Naive B cell (primary cell): ENCODE measurements around the gene PRKAG2. TPM values are rescaled to one million over a fixed set of nuclear protein-coding genes. Genes with fewer than 3 reads are reported as not detected.
A peak's percentile ranks its signal among the peaks of the same experiment; 100 is the strongest.

Experiments used
- ATAC-seq, 2 donors: fragments of 150-1000 bp; cut with Tn5 transposase; 2 replicates each; pipeline ENCODE4 v1.10.0; 2021; ENCODE audit warnings: low read depth in 2 of 2, mild to moderate bottlenecking in 2 of 2, moderate library complexity in 2 of 2
- DNase-seq: peaks from one replicate; pipeline ENCODE4 v3.0.0; 2022
- H3K27ac Mint-ChIP-seq, 6 donors: one replicate each; pipeline ENCODE4 v1.8.0; 2020 to 2022; ENCODE audit warnings: mild to moderate bottlenecking in 6 of 6, mixed read lengths in 6 of 6, moderate library complexity in 5 of 6, inconsistent platforms in 2 of 6
- H3K27me3 Mint-ChIP-seq, 3 donors: one replicate each; pipeline ENCODE4 v1.8.0; 2021 to 2022; ENCODE audit warnings: mixed read lengths in 3 of 3, mild to moderate bottlenecking in 1 of 3
- H3K36me3 Mint-ChIP-seq, 2 donors: one replicate each; pipeline ENCODE4 v1.8.0; 2020 to 2022; ENCODE audit warnings: mixed read lengths in 2 of 2, inconsistent platforms in 1 of 2, mild to moderate bottlenecking in 1 of 2
- H3K4me1 Mint-ChIP-seq, 3 donors: one replicate each; pipeline ENCODE4 v1.8.0; 2020 to 2022; ENCODE audit warnings: mixed read lengths in 3 of 3, inconsistent platforms in 1 of 3, mild to moderate bottlenecking in 1 of 3, moderate library complexity in 1 of 3
- H3K4me3 Mint-ChIP-seq, 8 donors: one replicate each; pipeline ENCODE4 v1.8.0; 2020 to 2022; ENCODE audit warnings: mild to moderate bottlenecking in 8 of 8, mixed read lengths in 8 of 8, moderate library complexity in 8 of 8, inconsistent platforms in 2 of 8
- H3K9me3 Mint-ChIP-seq, 7 donors: one replicate each; pipeline ENCODE4 v1.8.0; 2020 to 2022; ENCODE audit warnings: mixed read lengths in 7 of 7, mild to moderate bottlenecking in 5 of 7, inconsistent platforms in 2 of 7, moderate library complexity in 1 of 7
- polyA plus RNA-seq, 6 donors: library from polyadenylated mRNA; unstranded; fragments of 300-500 nt; fragmentation: Illumina TruSeq; gene quantifications; one replicate each; pipeline ENCODE4 v1.2.3, GENCODE V29; 2021; ENCODE audit warnings: low read depth in 6 of 6

PRKAG2 gene
- polyA plus RNA-seq, 6 donors from 2014 or later: 16.2 to 25.4 (median 20.0) TPM

DNA sequence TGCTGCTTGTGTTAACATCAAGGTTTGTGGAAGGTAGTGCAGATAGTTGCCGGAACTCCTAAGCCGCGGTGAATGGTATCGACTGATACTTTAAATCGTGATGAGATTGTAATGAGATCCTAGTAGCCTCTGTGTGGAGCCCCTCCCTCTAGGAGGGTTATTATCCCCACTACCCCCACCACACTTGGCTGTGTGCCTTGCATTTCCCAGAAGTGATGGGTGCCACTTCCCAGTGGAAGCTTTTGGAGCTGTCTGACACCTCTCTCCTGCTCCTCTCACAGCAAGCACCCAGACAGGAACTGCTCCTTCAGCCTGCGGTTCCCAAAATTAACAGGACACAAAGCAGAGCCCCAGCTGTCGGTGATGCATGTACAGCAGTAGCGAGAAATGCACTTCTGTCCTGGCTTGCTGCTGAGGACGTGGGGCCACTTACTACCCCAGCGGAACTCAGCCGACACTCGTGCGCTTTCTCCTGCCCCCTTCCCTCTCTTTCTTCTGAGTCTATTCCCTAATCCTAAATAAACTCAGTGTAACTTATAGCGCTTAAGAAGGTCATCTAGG is 52.5 kb downstream of the PRKAG2 start:
- Mint-ChIP-seq H3K9me3 (no peaks in the 10 kb centered on the region), H3K4me3 (no peak overlapping the region), H3K36me3 (no peaks in the 10 kb centered on the region), H3K4me1 (peaks cover 24 to 43% (median 27%) of the 10 kb centered on the region in 3 donors), H3K27me3 (no peaks in the 10 kb centered on the region), H3K27ac (no peak overlapping the region)
- DNase-seq (no peak), ATAC-seq (no peak)

DNA sequence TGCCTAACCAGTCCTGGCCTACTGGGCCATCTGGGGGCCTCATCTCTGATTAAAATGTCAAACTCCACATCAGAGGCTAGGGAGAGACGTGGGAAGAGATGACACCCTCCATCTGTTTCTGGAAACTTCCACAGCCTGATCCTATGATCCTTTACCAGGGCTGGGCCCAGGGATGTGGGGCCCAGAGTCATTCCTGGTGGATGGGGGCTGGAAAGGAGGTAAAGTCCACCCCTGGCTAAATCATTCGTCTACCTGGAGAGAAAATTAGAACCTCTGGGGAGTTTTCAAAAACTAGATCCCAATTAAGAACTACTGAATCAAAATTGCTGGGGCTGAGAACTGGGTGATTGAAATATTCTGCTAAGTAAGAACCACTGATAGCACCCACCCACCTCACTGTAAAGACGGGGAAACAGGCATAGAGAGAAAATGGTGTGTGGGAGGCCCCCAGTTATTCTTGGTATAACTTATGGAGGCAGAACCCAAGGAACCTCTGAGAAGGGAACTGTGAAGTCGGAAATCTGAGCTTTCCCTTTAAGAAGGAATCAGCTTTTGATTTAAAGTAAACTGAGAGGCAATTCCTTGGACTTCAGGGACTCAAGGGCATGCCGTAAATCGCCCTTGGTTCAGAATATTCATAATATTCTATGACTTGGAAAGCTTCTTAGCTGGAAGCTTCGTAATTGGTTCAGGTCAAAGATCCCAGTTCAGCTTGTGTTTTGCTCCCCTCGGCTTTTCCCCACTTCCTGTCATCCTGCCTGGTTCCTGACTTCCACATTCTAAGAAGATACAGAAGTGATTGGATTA is 53.1 kb downstream of the PRKAG2 start:
- no peaks in the 10 kb centered on the region for H3K9me3 Mint-ChIP-seq
- DNase-seq: no peak
- no peak overlapping the region for H3K4me3 Mint-ChIP-seq
- no peaks in the 10 kb centered on the region for H3K27me3 Mint-ChIP-seq
- peak overlapping the region in 2 of 6 donors; percentile 23 to 74 for H3K27ac Mint-ChIP-seq
- ATAC-seq: no peak
- peaks cover 24 to 46% (median 28%) of the 10 kb centered on the region in 3 donors for H3K4me1 Mint-ChIP-seq
- H3K36me3 Mint-ChIP-seq: no peaks in the 10 kb centered on the region

DNA sequence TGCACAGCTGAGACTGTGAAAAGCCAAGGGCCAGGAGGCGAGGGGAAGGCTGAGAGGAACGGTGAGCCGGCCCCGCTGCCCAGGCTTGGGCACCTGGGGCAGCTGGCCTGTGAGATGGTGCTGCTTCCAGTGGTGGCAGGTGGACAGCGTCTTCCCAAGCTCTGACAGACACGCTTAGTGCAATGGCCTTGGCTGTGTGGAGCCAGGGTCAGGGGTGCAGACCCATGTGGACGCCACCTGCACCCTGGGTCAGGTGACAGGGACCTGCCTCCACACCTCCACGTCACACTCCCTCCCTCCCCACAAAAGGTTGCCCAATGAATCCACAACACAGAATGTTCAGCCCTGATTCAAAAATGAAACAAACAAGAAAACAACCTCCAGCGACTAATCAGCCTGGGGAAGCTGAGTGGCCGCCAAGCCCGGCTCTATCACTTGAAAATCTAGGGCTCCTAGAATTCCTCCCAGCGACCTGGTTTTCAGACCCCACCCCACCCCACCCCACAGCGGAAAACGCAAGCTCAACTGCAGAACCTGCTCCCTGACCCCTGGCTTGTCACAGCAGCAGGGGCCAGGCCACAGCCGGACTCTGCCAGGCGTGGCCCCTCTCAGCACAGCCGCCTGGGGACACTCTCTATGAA is 54.3 kb downstream of the PRKAG2 start:
- H3K27me3 Mint-ChIP-seq: no peaks in the 10 kb centered on the region

DNA sequence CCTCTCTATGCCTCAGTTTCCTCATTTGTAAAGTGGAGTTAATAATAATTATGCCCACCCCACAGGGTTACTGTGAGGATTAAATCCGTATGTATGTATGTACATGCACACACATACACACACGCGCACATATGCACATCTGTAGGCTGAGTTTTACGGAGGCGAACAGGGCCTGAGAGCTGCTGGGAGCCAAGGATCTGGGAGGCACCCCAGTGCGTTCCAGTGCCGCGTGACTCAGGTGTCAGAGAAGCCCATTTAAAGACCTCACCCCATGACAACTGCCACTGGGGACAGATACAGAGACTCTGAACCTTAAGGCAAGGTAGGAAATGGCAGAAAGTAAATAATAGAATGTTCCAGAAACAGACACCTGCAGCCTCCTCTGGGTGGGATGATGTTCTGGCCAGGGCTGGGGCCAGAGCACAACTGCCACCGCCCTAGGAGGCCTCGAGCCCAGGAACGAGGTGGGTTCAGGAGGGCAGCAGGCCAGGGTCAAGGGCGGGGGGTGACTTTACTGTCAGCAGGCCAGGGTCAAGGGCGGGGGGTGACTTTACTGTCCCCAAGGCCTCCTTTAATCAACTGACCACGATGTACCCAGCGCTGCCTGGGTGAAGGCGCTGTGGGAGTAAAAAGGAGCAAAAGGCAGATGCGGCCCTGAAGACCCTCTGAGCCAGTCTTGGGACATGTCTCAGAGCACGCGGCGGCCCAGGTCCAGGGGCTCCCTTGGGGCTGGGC is 54.9 kb downstream of the PRKAG2 start:
- Mint-ChIP-seq H3K27me3 (no peaks in the 10 kb centered on the region), H3K4me3 (no peak overlapping the region), H3K27ac (peak overlapping the region in 1 of 6 donors; percentile 63), H3K36me3 (no peaks in the 10 kb centered on the region), H3K4me1 (peaks cover 31 to 57% (median 40%) of the 10 kb centered on the region in 3 donors), H3K9me3 (no peaks in the 10 kb centered on the region)
- ATAC-seq: no peak
- no peak for DNase-seq

More for the DNA sequence above, 54.3 kb downstream of the PRKAG2 start:
- no peaks in the 10 kb centered on the region for H3K9me3 Mint-ChIP-seq
- no peak overlapping the region for H3K27ac Mint-ChIP-seq
- H3K36me3 Mint-ChIP-seq: no peaks in the 10 kb centered on the region
- ATAC-seq (no peak), DNase-seq (no peak)
- H3K4me1 Mint-ChIP-seq: peaks cover 32 to 51% (median 33%) of the 10 kb centered on the region in 3 donors
- no peak overlapping the region for H3K4me3 Mint-ChIP-seq

DNA sequence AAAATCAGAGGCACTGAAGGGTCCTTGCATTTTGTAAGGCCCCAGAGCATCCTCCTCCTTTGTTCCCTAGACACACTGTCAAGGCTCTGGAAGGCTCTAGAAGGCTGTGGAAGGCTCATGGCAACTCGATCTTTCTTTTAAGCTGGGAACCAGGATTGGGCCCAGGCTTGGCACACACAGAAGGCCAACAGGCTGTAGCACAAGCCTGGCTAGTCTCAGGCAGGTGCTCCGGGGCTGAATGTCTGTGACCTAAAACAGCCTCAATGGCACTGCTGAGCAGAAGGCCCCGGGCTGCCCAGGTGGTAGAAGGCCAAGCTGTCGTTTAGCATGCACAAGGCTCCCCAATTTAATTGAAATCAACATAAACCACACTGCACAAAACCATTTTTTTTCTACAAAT is 55.7 kb downstream of the PRKAG2 start:
- no peaks in the 10 kb centered on the region for H3K9me3 Mint-ChIP-seq
- ATAC-seq: no peak
- no peak overlapping the region for H3K4me3 Mint-ChIP-seq
- no peaks in the 10 kb centered on the region for H3K36me3 Mint-ChIP-seq
- peak overlapping the region in 2 of 6 donors; percentile 38 to 65 for H3K27ac Mint-ChIP-seq
- H3K4me1 Mint-ChIP-seq: peaks cover 25 to 52% (median 41%) of the 10 kb centered on the region in 3 donors
- no peaks in the 10 kb centered on the region for H3K27me3 Mint-ChIP-seq
- DNase-seq: no peak

DNA sequence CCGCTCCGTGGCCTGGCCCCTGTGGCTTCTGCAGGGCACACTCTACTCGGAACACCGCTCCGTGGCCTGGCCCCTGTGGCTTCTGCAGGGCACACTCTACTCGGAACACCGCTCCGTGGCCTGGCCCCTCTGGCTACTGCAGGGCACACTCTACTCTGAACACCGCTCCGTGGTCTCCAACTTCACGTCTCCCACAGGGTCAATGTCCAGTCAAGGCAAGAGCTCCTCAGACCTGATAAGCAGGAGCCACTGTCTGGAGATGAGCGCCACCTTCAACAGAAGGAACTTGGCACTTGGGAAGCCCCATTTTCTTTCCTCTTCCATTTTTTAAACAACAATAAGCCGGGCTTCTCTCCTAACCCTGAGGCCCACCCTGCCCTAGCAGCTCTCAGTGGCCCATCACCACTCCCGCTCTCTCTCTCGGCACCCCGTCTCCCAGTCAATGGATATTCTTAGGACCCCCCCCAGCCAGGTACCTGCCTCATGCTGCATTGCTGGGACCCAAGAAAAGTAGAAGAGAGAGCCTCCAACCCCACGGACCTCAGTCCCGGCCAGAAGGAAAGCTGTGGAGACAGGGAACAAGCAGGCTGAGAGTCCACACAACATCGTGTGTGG is 56.3 kb downstream of the PRKAG2 start:
- Mint-ChIP-seq H3K27me3 (no peaks in the 10 kb centered on the region), H3K4me1 (peaks cover 22 to 46% (median 38%) of the 10 kb centered on the region in 3 donors), H3K36me3 (no peaks in the 10 kb centered on the region), H3K27ac (peak overlapping the region in 2 of 6 donors; percentile 38 to 59), H3K9me3 (no peaks in the 10 kb centered on the region), H3K4me3 (no peak overlapping the region)
- ATAC-seq (no peak), DNase-seq (no peak)

DNA sequence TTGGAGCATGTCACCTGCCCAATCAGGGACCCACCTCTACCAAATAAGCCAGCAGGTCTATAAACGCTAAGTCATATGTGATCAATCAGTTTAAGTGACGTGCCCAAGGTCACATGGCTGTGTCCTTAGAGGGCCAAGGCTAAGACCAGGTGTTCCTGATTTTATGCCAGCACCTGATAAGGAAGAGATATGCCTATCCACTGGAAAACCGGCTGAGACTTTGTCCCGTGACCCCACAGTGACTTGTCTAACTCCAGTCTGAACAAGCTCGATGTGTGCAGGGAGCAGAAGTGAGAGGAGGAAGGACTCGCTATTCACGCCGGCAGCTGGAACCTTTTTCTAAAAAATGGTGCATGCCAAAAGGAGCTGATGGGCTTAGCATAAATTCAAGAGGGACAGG is 57.0 kb downstream of the PRKAG2 start:
- peaks cover 26 to 45% (median 43%) of the 10 kb centered on the region in 3 donors for H3K4me1 Mint-ChIP-seq
- no peak overlapping the region for H3K27ac Mint-ChIP-seq
- H3K36me3 Mint-ChIP-seq: no peaks in the 10 kb centered on the region
- ATAC-seq: no peak
- DNase-seq: no peak
- no peaks in the 10 kb centered on the region for H3K27me3 Mint-ChIP-seq
- H3K4me3 Mint-ChIP-seq: no peak overlapping the region
- H3K9me3 Mint-ChIP-seq: no peaks in the 10 kb centered on the region

DNA sequence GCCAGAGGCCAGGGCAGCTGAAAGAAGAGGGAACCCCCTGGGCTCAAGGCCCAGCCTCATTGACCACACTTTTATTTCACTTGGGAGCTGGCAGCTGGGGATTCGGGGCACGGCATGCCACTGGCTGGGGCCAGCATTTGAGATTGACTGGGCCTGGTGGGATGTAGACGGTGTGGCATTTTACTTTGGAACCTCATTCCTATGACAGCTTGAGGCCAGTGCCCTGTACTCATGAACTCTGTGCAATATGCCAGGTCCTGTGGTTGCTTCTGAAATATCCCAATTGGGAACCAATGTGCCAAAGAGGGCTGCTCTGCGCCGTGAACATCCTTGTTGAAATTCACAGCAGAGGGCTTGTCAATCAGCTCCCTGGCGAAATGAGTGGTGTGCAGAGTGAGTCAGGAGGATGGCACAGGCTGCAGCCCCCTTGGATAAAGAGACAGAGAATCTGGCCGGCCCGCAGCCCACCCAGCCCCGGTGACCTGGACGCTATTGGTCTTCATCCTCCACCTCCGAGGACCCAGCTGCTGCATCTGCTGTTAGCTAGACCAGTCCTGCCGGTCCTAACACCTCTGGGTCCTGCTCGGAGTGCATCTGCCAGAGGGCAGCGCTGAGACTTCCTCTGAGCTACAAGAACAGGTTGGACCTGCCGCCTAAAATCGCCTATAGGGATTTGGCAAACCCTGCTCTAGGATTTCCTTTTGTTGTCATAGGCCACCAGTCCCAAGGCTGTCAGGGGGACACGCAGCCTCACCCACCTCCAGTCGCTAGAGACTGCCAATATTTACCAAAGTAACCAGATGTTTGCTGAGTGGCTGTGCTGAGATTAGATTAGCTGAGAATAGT is 58.0 kb downstream of the PRKAG2 start:
- no peak overlapping the region for H3K4me3 Mint-ChIP-seq
- H3K9me3 Mint-ChIP-seq: no peaks in the 10 kb centered on the region
- H3K27ac Mint-ChIP-seq: peak overlapping the region in 2 of 6 donors; percentile 9 to 42
- H3K27me3 Mint-ChIP-seq: no peaks in the 10 kb centered on the region
- H3K36me3 Mint-ChIP-seq: no peaks in the 10 kb centered on the region
- DNase-seq (no peak), ATAC-seq (no peak)
- peaks cover 25 to 47% (median 43%) of the 10 kb centered on the region in 3 donors for H3K4me1 Mint-ChIP-seq

DNA sequence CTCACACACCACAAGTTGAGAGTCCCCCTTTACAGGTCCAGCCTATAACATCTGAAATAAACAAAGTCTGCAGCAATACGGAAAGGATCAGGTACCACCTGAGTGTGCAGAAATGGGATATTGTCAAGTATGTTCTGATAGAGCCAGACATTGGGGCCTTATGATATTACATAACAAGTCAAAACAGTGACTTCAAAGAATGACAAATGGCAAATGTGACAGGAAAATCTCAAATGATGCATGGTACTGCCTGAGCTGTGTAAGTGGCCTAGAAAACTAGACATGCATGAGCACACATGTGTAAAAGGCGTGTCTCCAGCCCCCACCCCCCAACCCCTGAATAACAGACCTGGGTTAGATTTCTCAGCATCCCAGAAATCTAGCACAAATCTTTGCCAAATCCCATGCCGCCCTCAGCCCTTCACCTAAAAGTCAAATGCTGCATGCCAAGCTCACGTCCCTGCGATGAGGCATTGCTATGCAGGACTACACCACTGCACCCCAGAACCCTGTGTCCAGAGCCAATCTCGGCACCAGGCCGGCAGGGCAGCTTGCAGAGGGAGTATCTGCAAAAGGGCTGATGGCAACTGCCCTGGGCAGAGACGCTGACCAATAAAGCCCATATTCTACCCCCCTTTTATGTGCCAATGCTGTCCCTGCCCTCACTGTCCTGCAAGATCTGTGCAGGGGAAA is 58.8 kb downstream of the PRKAG2 start:
- no peak for DNase-seq
- Mint-ChIP-seq H3K9me3 (no peaks in the 10 kb centered on the region), H3K4me3 (no peak overlapping the region), H3K36me3 (no peaks in the 10 kb centered on the region), H3K4me1 (peaks cover 32 to 54% (median 45%) of the 10 kb centered on the region in 3 donors), H3K27me3 (no peaks in the 10 kb centered on the region), H3K27ac (no peak overlapping the region)
- ATAC-seq: no peak

DNA sequence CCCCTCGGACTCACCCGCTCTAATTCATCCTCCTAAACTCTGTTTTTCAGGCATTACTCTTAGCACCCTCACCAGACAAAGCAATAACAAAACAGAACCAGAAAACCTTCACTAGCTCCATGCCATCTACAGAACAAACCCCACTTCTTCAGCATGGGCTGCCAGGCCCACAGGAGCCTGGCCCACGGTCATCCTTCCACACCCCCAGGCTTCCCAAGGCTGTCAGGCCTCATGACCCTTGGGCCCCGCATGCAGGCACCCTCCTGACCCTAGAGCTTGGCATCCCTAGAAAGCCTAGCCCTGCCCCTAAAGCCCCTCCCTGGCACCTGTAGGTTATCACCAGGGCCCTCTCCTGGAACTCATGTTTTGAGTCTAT is 59.6 kb downstream of the PRKAG2 start:
- Mint-ChIP-seq H3K36me3 (no peaks in the 10 kb centered on the region), H3K9me3 (no peaks in the 10 kb centered on the region), H3K27ac (peak overlapping the region in 3 of 6 donors; percentile 10 to 39 (median 29)), H3K27me3 (no peaks in the 10 kb centered on the region), H3K4me3 (no peak overlapping the region), H3K4me1 (peaks cover 33 to 56% (median 45%) of the 10 kb centered on the region in 3 donors)
- ATAC-seq (no peak), DNase-seq (no peak)

DNA sequence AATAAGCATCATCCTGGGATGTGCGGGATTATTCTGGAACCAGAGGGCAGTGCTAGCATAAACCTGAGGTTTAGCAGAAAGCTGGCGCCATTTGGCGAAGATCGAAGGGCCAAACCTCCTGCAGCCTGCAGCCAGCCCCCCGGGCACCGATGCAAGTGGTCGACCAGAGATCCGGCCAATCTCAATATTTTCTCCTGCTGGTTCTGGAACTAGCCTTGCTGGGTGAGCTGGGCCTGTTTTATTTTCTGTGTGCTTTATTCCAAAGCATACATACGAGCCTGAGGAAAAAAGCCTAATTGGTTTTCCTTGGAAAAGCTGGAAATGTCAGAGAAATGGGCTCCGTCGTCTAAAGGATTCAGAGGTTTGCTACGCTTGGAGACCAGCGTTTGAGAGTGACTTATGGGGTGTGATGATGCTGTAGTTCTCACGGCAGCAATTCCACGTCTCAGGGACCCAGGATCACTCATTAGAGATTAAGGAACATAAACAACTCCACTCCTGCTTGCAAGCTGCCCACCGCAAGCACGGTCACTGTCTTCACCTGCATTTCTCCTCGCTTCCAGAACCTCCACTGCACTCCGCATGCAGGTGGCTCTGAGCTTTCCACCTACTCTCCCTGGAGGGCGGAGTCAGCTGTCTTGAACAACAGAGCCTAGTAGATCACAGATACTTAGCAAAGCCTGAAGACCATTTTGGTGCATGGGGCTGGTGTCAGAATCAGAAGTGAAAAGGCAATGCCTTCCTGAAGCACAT is 60.2 kb downstream of the PRKAG2 start:
- H3K36me3 Mint-ChIP-seq: no peaks in the 10 kb centered on the region
- H3K4me1 Mint-ChIP-seq: peaks cover 38 to 51% (median 41%) of the 10 kb centered on the region in 3 donors
- no peaks in the 10 kb centered on the region for H3K27me3 Mint-ChIP-seq
- H3K27ac Mint-ChIP-seq: peak overlapping the region in 4 of 6 donors; percentile 3 to 39 (median 20)
- ATAC-seq (no peak), DNase-seq (no peak)
- no peak overlapping the region for H3K4me3 Mint-ChIP-seq
- H3K9me3 Mint-ChIP-seq: no peaks in the 10 kb centered on the region
